ENCODE data around the gene PPP2R2C. TPM values are rescaled to one million over a fixed set of nuclear protein-coding genes. Genes with fewer than 3 reads are reported as not detected.

PPP2R2C gene
- total and polyA plus RNA-seq, 4 experiments from 2014 or later = not detected

GRCh38 chr4:6423575-6423974, 48.8 kb downstream of the PPP2R2C start:
- intact Hi-C loops (cut with micrococcal nuclease) = no loop called here
- CTCF ChIA-PET (ENCODE audit: partially characterized antibody) = interaction anchor here (1.0 kb wide), 1 partner anchor 8 kb away, joined by 3 read pairs; no protein-coding TSS in a partner anchor
- Histone ChIP-seq H3K4me1 (ENCODE audit: insufficient read depth, low read length) (no peaks in the 10 kb centered on the region), H3K36me3 (ENCODE audit: insufficient read depth, low read length) (no peaks in the 10 kb centered on the region), H3K9me3 (ENCODE audit: control insufficient read depth in 1 of 2, low read length in 2 of 2) (no peaks in the 10 kb centered on the region), H3K4me3 (ENCODE audit: low read length in 2 of 2) (no peak overlapping the region), H3K27me3 (ENCODE audit: insufficient read depth, low read length) (no peaks in the 10 kb centered on the region), H3K27ac (ENCODE audit: low read depth, low read length) (no peak overlapping the region)
- no peak overlapping the region for H3K4me3 Mint-ChIP-seq
- H3K27me3 Mint-ChIP-seq = peaks cover 5 to 20% of the 10 kb centered on the region in 2 donors
- peak overlapping the region in 1 of 7 donors; percentile 1 for H3K27ac Mint-ChIP-seq
- no peak for DNase-seq
- H3K36me3 Mint-ChIP-seq = no peaks in the 10 kb centered on the region
- H3K4me1 Mint-ChIP-seq = no peaks in the 10 kb centered on the region
- POLR2A ChIA-PET (ENCODE audit: partially characterized antibody) = no interaction called here
- H3K9me3 Mint-ChIP-seq = no peaks in the 10 kb centered on the region

- H3K36me3 Mint-ChIP-seq = no peaks in the 10 kb centered on the region
- H3K27ac Mint-ChIP-seq = no peak overlapping the region
- Histone ChIP-seq H3K4me1 (ENCODE audit: insufficient read depth, low read length) (no peaks in the 10 kb centered on the region), H3K36me3 (ENCODE audit: insufficient read depth, low read length) (no peaks in the 10 kb centered on the region), H3K27me3 (ENCODE audit: insufficient read depth, low read length) (no peaks in the 10 kb centered on the region), H3K4me3 (ENCODE audit: low read length in 2 of 2) (no peak overlapping the region), H3K9me3 (ENCODE audit: control insufficient read depth in 1 of 2, low read length in 2 of 2) (no peaks in the 10 kb centered on the region), H3K27ac (ENCODE audit: low read depth, low read length) (no peak overlapping the region)
- no peak for DNase-seq
- H3K27me3 Mint-ChIP-seq = peaks cover 5 to 23% of the 10 kb centered on the region in 2 donors
- H3K4me3 Mint-ChIP-seq = no peak overlapping the region
- intact Hi-C loops (cut with micrococcal nuclease) = no loop called here
- ChIA-PET POLR2A (ENCODE audit: partially characterized antibody) (no interaction called here), CTCF (ENCODE audit: partially characterized antibody) (interaction anchor here (1.0 kb wide), 1 partner anchor 7 kb away, joined by 3 read pairs; no protein-coding TSS in a partner anchor)
- no peaks in the 10 kb centered on the region for H3K9me3 Mint-ChIP-seq
- H3K4me1 Mint-ChIP-seq = no peaks in the 10 kb centered on the region
These were observed 49.5 kb downstream of the PPP2R2C start for GRCh38 chr4:6422866-6423265.

GRCh38 chr4:6422105-6422504, 50.3 kb downstream of the PPP2R2C start:
- H3K36me3 Mint-ChIP-seq = no peaks in the 10 kb centered on the region
- Histone ChIP-seq H3K36me3 (ENCODE audit: insufficient read depth, low read length) (no peaks in the 10 kb centered on the region), H3K27ac (ENCODE audit: low read depth, low read length) (no peak overlapping the region), H3K4me3 (ENCODE audit: low read length in 2 of 2) (no peak overlapping the region), H3K4me1 (ENCODE audit: insufficient read depth, low read length) (no peaks in the 10 kb centered on the region), H3K27me3 (ENCODE audit: insufficient read depth, low read length) (no peaks in the 10 kb centered on the region), H3K9me3 (ENCODE audit: control insufficient read depth in 1 of 2, low read length in 2 of 2) (no peaks in the 10 kb centered on the region)
- H3K4me1 Mint-ChIP-seq = no peaks in the 10 kb centered on the region
- ChIA-PET POLR2A (ENCODE audit: partially characterized antibody) (no interaction called here), CTCF (ENCODE audit: partially characterized antibody) (no interaction called here)
- H3K27me3 Mint-ChIP-seq = peaks cover 5 to 19% of the 10 kb centered on the region in 2 donors
- intact Hi-C loops (cut with micrococcal nuclease) = no loop called here
- no peak overlapping the region for H3K4me3 Mint-ChIP-seq
- DNase-seq = no peak
- H3K9me3 Mint-ChIP-seq = no peaks in the 10 kb centered on the region
- H3K27ac Mint-ChIP-seq = no peak overlapping the region

DNA sequence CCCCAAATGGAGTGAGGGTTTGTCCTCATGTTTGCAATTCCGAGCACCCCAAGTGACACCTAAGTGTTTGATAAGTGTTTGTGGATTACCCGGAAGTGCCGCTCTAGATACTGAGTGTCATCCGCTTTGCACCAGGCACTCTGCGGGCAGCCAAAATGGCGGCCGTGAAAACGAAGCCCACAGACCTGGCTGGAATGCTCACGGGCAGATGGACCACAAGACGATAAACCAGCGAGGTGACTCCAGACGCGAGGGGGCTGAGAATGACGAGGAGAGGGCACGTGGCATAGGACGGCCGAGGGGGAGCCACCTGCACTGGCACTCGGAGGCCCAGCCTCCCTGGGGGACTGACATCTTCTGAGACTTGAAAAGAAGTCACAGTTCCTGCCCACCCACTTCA, 51.0 kb downstream of the PPP2R2C start:
- H3K4me1 Mint-ChIP-seq = no peaks in the 10 kb centered on the region
- intact Hi-C loops (cut with micrococcal nuclease) = no loop called here
- peaks cover 5 to 18% of the 10 kb centered on the region in 2 donors for H3K27me3 Mint-ChIP-seq
- Histone ChIP-seq H3K27ac (ENCODE audit: low read depth, low read length) (no peak overlapping the region), H3K4me3 (ENCODE audit: low read length in 2 of 2) (no peak overlapping the region), H3K9me3 (ENCODE audit: control insufficient read depth in 1 of 2, low read length in 2 of 2) (no peaks in the 10 kb centered on the region), H3K27me3 (ENCODE audit: insufficient read depth, low read length) (no peaks in the 10 kb centered on the region), H3K36me3 (ENCODE audit: insufficient read depth, low read length) (no peaks in the 10 kb centered on the region), H3K4me1 (ENCODE audit: insufficient read depth, low read length) (no peaks in the 10 kb centered on the region)
- DNase-seq = no peak
- ChIA-PET CTCF (ENCODE audit: partially characterized antibody) (no interaction called here), POLR2A (ENCODE audit: partially characterized antibody) (no interaction called here)
- peak overlapping the region in 1 of 8 donors; percentile 27 for H3K4me3 Mint-ChIP-seq
- H3K36me3 Mint-ChIP-seq = no peaks in the 10 kb centered on the region
- H3K9me3 Mint-ChIP-seq = no peaks in the 10 kb centered on the region
- H3K27ac Mint-ChIP-seq = no peak overlapping the region

- no peak overlapping the region for H3K4me3 ChIP-seq (ENCODE audit: low read length in 2 of 2)
- Mint-ChIP-seq H3K27ac (no peak overlapping the region), H3K9me3 (no peaks in the 10 kb centered on the region), H3K4me1 (no peaks in the 10 kb centered on the region), H3K4me3 (no peak overlapping the region), H3K27me3 (peaks cover 8 to 20% of the 10 kb centered on the region in 2 donors), H3K36me3 (no peaks in the 10 kb centered on the region)
- ChIA-PET POLR2A (ENCODE audit: partially characterized antibody) (no interaction called here), CTCF (ENCODE audit: partially characterized antibody) (no interaction called here)
- no peak overlapping the region for H3K27ac ChIP-seq (ENCODE audit: low read depth, low read length)
- no peaks in the 10 kb centered on the region for H3K36me3 ChIP-seq (ENCODE audit: insufficient read depth, low read length)
- no peaks in the 10 kb centered on the region for H3K9me3 ChIP-seq (ENCODE audit: control insufficient read depth in 1 of 2, low read length in 2 of 2)
- no peaks in the 10 kb centered on the region for H3K4me1 ChIP-seq (ENCODE audit: insufficient read depth, low read length)
- DNase-seq = no peak
- no peaks in the 10 kb centered on the region for H3K27me3 ChIP-seq (ENCODE audit: insufficient read depth, low read length)
- intact Hi-C loops (cut with micrococcal nuclease) = no loop called here
These were observed 51.4 kb downstream of the PPP2R2C start for GRCh38 chr4:6420972-6421371.

- no peaks in the 10 kb centered on the region for H3K4me1 Mint-ChIP-seq
- POLR2A ChIA-PET (ENCODE audit: partially characterized antibody) = no interaction called here
- no peaks in the 10 kb centered on the region for H3K36me3 Mint-ChIP-seq
- H3K27ac Mint-ChIP-seq = no peak overlapping the region
- CTCF ChIA-PET (ENCODE audit: partially characterized antibody) = no interaction called here
- Histone ChIP-seq H3K9me3 (ENCODE audit: control insufficient read depth in 1 of 2, low read length in 2 of 2) (no peaks in the 10 kb centered on the region), H3K27ac (ENCODE audit: low read depth, low read length) (no peak overlapping the region), H3K4me3 (ENCODE audit: low read length in 2 of 2) (no peak overlapping the region), H3K4me1 (ENCODE audit: insufficient read depth, low read length) (no peaks in the 10 kb centered on the region), H3K36me3 (ENCODE audit: insufficient read depth, low read length) (no peaks in the 10 kb centered on the region), H3K27me3 (ENCODE audit: insufficient read depth, low read length) (no peaks in the 10 kb centered on the region)
- H3K4me3 Mint-ChIP-seq = no peak overlapping the region
- no peaks in the 10 kb centered on the region for H3K9me3 Mint-ChIP-seq
- intact Hi-C loops (cut with micrococcal nuclease) = no loop called here
- peaks cover 12 to 20% of the 10 kb centered on the region in 2 donors for H3K27me3 Mint-ChIP-seq
- DNase-seq = no peak
These were observed 52.4 kb downstream of the PPP2R2C start for GRCh38 chr4:6420036-6420435.

DNA sequence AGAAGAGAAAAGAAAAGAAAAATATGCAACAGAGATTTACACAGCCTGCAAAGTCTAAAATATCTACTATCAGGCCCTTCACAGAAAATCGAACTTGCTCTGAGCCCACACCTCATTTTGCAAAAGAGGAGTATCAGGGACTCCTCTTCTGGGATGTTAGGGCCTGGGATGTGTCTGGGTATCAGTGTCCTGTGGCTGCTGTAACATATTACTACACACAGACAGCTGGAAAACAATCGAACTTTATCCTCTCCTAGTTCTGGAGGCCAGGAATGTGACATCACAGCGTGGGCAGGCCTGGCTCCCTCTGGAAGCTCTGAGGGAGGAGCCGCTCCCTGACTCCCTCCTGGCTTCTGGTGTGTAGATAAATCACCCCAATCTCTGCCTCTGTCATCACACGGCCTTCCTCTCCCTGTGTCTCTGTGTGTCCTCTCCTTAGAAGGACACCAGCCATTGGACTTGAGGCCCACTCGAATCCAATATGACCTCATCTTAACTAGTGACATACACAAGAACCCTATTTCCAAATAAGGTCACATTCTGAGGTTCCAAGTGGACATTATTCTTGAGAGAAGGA, 52.9 kb downstream of the PPP2R2C start:
- H3K27me3 Mint-ChIP-seq = peaks cover 12 to 19% of the 10 kb centered on the region in 2 donors
- H3K9me3 Mint-ChIP-seq = no peaks in the 10 kb centered on the region
- Histone ChIP-seq H3K9me3 (ENCODE audit: control insufficient read depth in 1 of 2, low read length in 2 of 2) (no peaks in the 10 kb centered on the region), H3K36me3 (ENCODE audit: insufficient read depth, low read length) (no peaks in the 10 kb centered on the region), H3K27me3 (ENCODE audit: insufficient read depth, low read length) (no peaks in the 10 kb centered on the region), H3K4me1 (ENCODE audit: insufficient read depth, low read length) (no peaks in the 10 kb centered on the region), H3K27ac (ENCODE audit: low read depth, low read length) (no peak overlapping the region), H3K4me3 (ENCODE audit: low read length in 2 of 2) (no peak overlapping the region)
- H3K4me1 Mint-ChIP-seq = no peaks in the 10 kb centered on the region
- no peak overlapping the region for H3K27ac Mint-ChIP-seq
- ChIA-PET CTCF (ENCODE audit: partially characterized antibody) (no interaction called here), POLR2A (ENCODE audit: partially characterized antibody) (no interaction called here)
- no peak for DNase-seq
- H3K36me3 Mint-ChIP-seq = no peaks in the 10 kb centered on the region
- no peak overlapping the region for H3K4me3 Mint-ChIP-seq
- intact Hi-C loops (cut with micrococcal nuclease) = no loop called here
